HEK293T (cell line): ENCODE measurements around the gene SRP54.

ENCODE experiments used
- CTCF ChIA-PET: fragments of 350-600 bp; formaldehyde crosslinking; extraction: SDS; loops from one replicate; lab custom pipeline; 2021; ENCODE audit warnings: antibody characterized with exemption, inconsistent platforms; lab: Yijun Ruan, JAX
- POLR2A ChIA-PET: fragments of 350-600 bp; formaldehyde crosslinking; extraction: SDS; loops from one replicate; lab custom pipeline; 2020; ENCODE audit warnings: antibody characterized with exemption, inconsistent platforms; lab: Yijun Ruan, JAX
- DNase-seq: peaks from one replicate; pipeline ENCODE4 v3.0.0; 2012; ENCODE audit warnings: mixed read lengths; ENCODE audit errors: extremely low spot score
- ARNT ChIP-seq: fragments of 450-650 bp; IDR thresholded peaks from 2 replicates; pipeline ENCODE4 v1.6.1; 2017; ENCODE audit warnings: mild to moderate bottlenecking
- BHLHE40 ChIP-seq: fragments of 450-650 bp; IDR thresholded peaks from 2 replicates; pipeline ENCODE4 v1.6.1; 2016; ENCODE audit warnings: mild to moderate bottlenecking, moderate library complexity, borderline replicate concordance
- ELF4 ChIP-seq: fragments of 450-650 bp; IDR thresholded peaks from 2 replicates; pipeline ENCODE4 v1.6.1; 2017; ENCODE audit warnings: antibody characterized with exemption
- FOXA1 ChIP-seq: fragments of 450-650 bp; IDR thresholded peaks from 2 replicates; pipeline ENCODE4 v1.6.1; 2016; ENCODE audit warnings: mild to moderate bottlenecking
- FOXM1 ChIP-seq: fragments of 450-650 bp; IDR thresholded peaks from 2 replicates; pipeline ENCODE4 v1.6.1; 2017; ENCODE audit warnings: mild to moderate bottlenecking, borderline replicate concordance
- HDGF ChIP-seq: fragments of 450-650 bp; IDR thresholded peaks from 2 replicates; pipeline ENCODE4 v1.6.1; 2017; ENCODE audit warnings: antibody characterized with exemption, borderline replicate concordance
- L3MBTL2 ChIP-seq: fragments of 450-650 bp; conservative IDR thresholded peaks from 2 replicates; pipeline ENCODE4 v1.6.1; 2016; ENCODE audit warnings: mild to moderate bottlenecking
- LEF1 ChIP-seq: fragments of 450-650 bp; IDR thresholded peaks from 2 replicates; pipeline ENCODE4 v1.6.1; 2017; ENCODE audit warnings: mild to moderate bottlenecking, borderline replicate concordance
- SP1 ChIP-seq: fragments of 450-650 bp; IDR thresholded peaks from 2 replicates; pipeline ENCODE4 v1.6.1; 2017
- SUZ12 ChIP-seq: fragments of 450-650 bp; IDR thresholded peaks from 2 replicates; pipeline ENCODE4 v1.6.1; 2016; ENCODE audit warnings: mild to moderate bottlenecking
- TARDBP ChIP-seq: fragments of 450-650 bp; IDR thresholded peaks from 2 replicates; pipeline ENCODE4 v1.6.1; 2016
- ZNF384 ChIP-seq: fragments of 450-650 bp; IDR thresholded peaks from 2 replicates; pipeline ENCODE4 v1.6.1; 2016

The SRP54 gene

DNA sequence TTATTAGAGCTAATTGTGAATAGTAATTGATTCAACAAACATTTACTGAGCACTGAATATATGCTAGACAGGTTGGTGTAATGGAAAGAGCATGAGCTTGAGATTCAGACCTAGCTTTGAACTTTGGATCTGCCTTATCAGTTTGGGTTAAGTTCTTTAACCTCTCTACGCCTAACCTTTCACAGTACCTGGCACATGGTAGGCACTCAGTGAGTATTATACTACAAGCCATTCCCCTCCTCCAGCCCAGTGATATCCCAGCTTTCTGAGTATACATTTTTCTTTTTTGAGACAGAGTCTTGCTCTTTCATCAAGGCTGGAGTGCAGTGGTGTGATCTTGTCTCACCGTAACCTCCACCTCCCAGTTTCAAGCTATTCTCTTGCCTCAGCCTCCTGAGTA, 95.3 kb downstream of the SRP54 start:
- ChIA-PET POLR2A (interaction anchor here (1.4 kb wide), 1 partner anchor 32 kb away, joined by 3 read pairs; the partner anchor contains the start of gene FAM177A1), CTCF (no interaction called here)
- no peak for DNase-seq
- TF ChIP-seq SUZ12 (no peak), FOXA1 (no peak), HDGF (no peak), SP1 (no peak), L3MBTL2 (no peak), ZNF384 (no peak), TARDBP (no peak), ELF4 (no peak), ARNT (no peak), FOXM1 (no peak), BHLHE40 (no peak), LEF1 (no peak)
